HepG2 (cell line): ENCODE measurements around the gene CYP2A6. TPM values are rescaled to one million over a fixed set of nuclear protein-coding genes. Genes with fewer than 3 reads are reported as not detected.

Experiments
- ATF2 ChIP-seq: sonication (generic); formaldehyde crosslinking; IDR thresholded peaks from 2 replicates; pipeline ENCODE4 v1.4.0; 2020; ENCODE audit warnings: missing genetic modification reagents
- ATF4 ChIP-seq, 2 experiments: fragments of 450-650 bp in 1 of 2; sonication (generic) in 1 of 2; formaldehyde crosslinking; IDR thresholded peaks; 2 replicates each; pipeline versions ENCODE4 v1.5.0 to v1.8.0; 2020 to 2022; ENCODE audit warnings: mild to moderate bottlenecking in 1 of 2, missing genetic modification reagents in 1 of 2
- BHLHE40 ChIP-seq: IDR thresholded peaks from 2 replicates; pipeline ENCODE4 v1.6.1; 2011; ENCODE audit warnings: low read length, improper control_type of control experiment
- CC2D1A ChIP-seq: sonication (generic); formaldehyde crosslinking; IDR thresholded peaks from 2 replicates; pipeline ENCODE4 v1.8.1; 2023; ENCODE audit warnings: mild to moderate bottlenecking, missing genetic modification reagents
- CREB1 ChIP-seq, 2 experiments: fragments of 450-650 bp in 1 of 2; IDR thresholded peaks; 2 replicates each; pipeline ENCODE4 v1.6.1; 2016 to 2017; ENCODE audit warnings: control low read depth in 1 of 2, mild to moderate bottlenecking in 1 of 2, missing compliant biosample characterization in 1 of 2, missing genetic modification characterization in 1 of 2
- DMAP1 ChIP-seq: IDR thresholded peaks from 2 replicates; pipeline ENCODE4 v1.6.1; 2016
- GZF1 ChIP-seq: sonication (generic); formaldehyde crosslinking; IDR thresholded peaks from 2 replicates; pipeline ENCODE4 v1.5.1; 2020; ENCODE audit warnings: mild to moderate bottlenecking, missing genetic modification reagents
- HCFC1 ChIP-seq: fragments of 150-350 bp; IDR thresholded peaks from 2 replicates; pipeline ENCODE4 v1.6.1; 2014; ENCODE audit warnings: low read depth, low read length
- HNF1B ChIP-seq: sonication (generic); formaldehyde crosslinking; IDR thresholded peaks from 2 replicates; pipeline ENCODE4 v1.5.1; 2020; ENCODE audit warnings: mild to moderate bottlenecking, moderate library complexity, missing genetic modification reagents
- KDM2A ChIP-seq: sonication (generic); formaldehyde crosslinking; IDR thresholded peaks from 2 replicates; pipeline ENCODE4 v1.4.0; 2020; ENCODE audit warnings: low read depth, missing genetic modification reagents, borderline replicate concordance
- MEF2D ChIP-seq: sonication (generic); formaldehyde crosslinking; IDR thresholded peaks from 2 replicates; pipeline ENCODE4 v1.5.1; 2020; ENCODE audit warnings: mild to moderate bottlenecking, missing genetic modification reagents
- PRDM4 ChIP-seq: sonication (generic); formaldehyde crosslinking; IDR thresholded peaks from 2 replicates; pipeline ENCODE4 v1.9.0; 2021; ENCODE audit warnings: missing genetic modification reagents, borderline replicate concordance
- RNF2 ChIP-seq: fragments of 450-650 bp; conservative IDR thresholded peaks from 2 replicates; pipeline ENCODE4 v1.6.1; 2016; ENCODE audit warnings: low read depth
- TAF1 ChIP-seq: sonication (generic); formaldehyde crosslinking; IDR thresholded peaks from 2 replicates; pipeline ENCODE4 v1.4.0; 2020; ENCODE audit warnings: missing genetic modification reagents
- TBP ChIP-seq: sonication (generic); formaldehyde crosslinking; IDR thresholded peaks from 2 replicates; pipeline ENCODE4 v1.5.0; 2020; ENCODE audit warnings: missing genetic modification reagents
- ZBTB3 ChIP-seq: sonication (generic); formaldehyde crosslinking; IDR thresholded peaks from 2 replicates; pipeline ENCODE4 v1.4.0; 2020; ENCODE audit warnings: low read depth, mild to moderate bottlenecking, moderate library complexity, missing genetic modification reagents, borderline replicate concordance
- ZIK1 ChIP-seq: sonication (generic); formaldehyde crosslinking; IDR thresholded peaks from 2 replicates; pipeline ENCODE4 v1.5.0; 2020; ENCODE audit warnings: mild to moderate bottlenecking, low read depth, missing genetic modification reagents, borderline replicate concordance
- ZNF274 ChIP-seq: sonication (generic); formaldehyde crosslinking; IDR thresholded peaks from 2 replicates; pipeline ENCODE4 v1.5.1; 2020; ENCODE audit warnings: mild to moderate bottlenecking, missing genetic modification reagents
- ZNF572 ChIP-seq: sonication (generic); formaldehyde crosslinking; IDR thresholded peaks from 2 replicates; pipeline ENCODE4 v1.5.1; 2020; ENCODE audit warnings: mild to moderate bottlenecking, missing genetic modification reagents
- ZNF766 ChIP-seq: sonication (generic); formaldehyde crosslinking; IDR thresholded peaks from 2 replicates; pipeline ENCODE4 v1.5.0; 2020; ENCODE audit warnings: missing genetic modification reagents, borderline replicate concordance
- ZNF782 ChIP-seq: sonication (generic); formaldehyde crosslinking; IDR thresholded peaks from 2 replicates; pipeline ENCODE4 v1.4.0; 2020; ENCODE audit warnings: missing genetic modification reagents, mild to moderate bottlenecking, borderline replicate concordance
- polyA plus RNA-seq, 8 experiments: library from polyadenylated mRNA; depleted of rRNA in 3 of 8; stranded (reverse) in 7 of 8; unstranded in 1 of 8; fragments of >200 nt; fragmentation: Illumina TruSeq in 4 of 8; extraction: Trizol in 4 of 8; gene quantifications; 2 replicates each; pipeline versions ENCODE4 v1.2.1 to v1.2.3, GENCODE V29; 2011 to 2016; ENCODE audit warnings: low read depth in 4 of 8, missing spikeins in 1 of 8, mixed read lengths in 1 of 8; ENCODE audit not compliant: insufficient read depth in 1 of 8
- total RNA-seq, 5 experiments: library from RNA; depleted of rRNA; stranded (reverse); fragments of >200 nt; fragmentation: Illumina TruSeq; extraction: Trizol; gene quantifications; 2 replicates each; pipeline ENCODE4 v1.2.3, GENCODE V29; 2016; ENCODE audit warnings: low read depth in 1 of 5

Gene CYP2A6
- total and polyA plus RNA-seq, 2 of the 13 experiments (the other 11 are each of a cell fraction or from before 2014, with no cell fraction given), result not detected

- no peak for TF ChIP-seq HNF1B (CRISPR knock-in tag)
- TF ChIP-seq ZNF274, result no peak
- no peak for TF ChIP-seq ZIK1 (CRISPR knock-in tag)
- peak; percentile 45; the same call in 1 of the 2 replicates for TF ChIP-seq CREB1 (IDR thresholded peaks at IDR 0.05)
- TF ChIP-seq CREB1 (CRISPR knock-in tag; IDR thresholded peaks at IDR 0.05), result no peak; the same call in 1 of the 2 replicates
- TF ChIP-seq HCFC1, result no peak
- no peak for TF ChIP-seq RNF2
- TF ChIP-seq ZNF782 (CRISPR knock-in tag), result no peak
- TF ChIP-seq CC2D1A, result no peak
- peak in 1 of 2 experiments; percentile 32; a peak in 1 of 4 replicates for TF ChIP-seq ATF4 (CRISPR knock-in tag; IDR thresholded peaks at IDR 0.05)
- no peak for TF ChIP-seq TBP (CRISPR knock-in tag)
- no peak for TF ChIP-seq GZF1 (CRISPR knock-in tag)
- TF ChIP-seq TAF1, result 0 out of 2 replicates have a peak, but pooled peaks have one; percentile 35
- TF ChIP-seq ATF2 (CRISPR knock-in tag), result no peak
- 0 out of 2 replicates have a peak, but pooled peaks have one; percentile 3 for TF ChIP-seq DMAP1 (CRISPR knock-in tag)
- no peak for TF ChIP-seq ZNF766 (CRISPR knock-in tag)
- no peak for TF ChIP-seq PRDM4 (CRISPR knock-in tag)
- no peak; the same call in 1 of the 2 replicates for TF ChIP-seq KDM2A (CRISPR knock-in tag)
- TF ChIP-seq BHLHE40, result peak; percentile 94
- no peak for TF ChIP-seq ZNF572 (CRISPR knock-in tag)
- no peak for TF ChIP-seq MEF2D
- no peak for TF ChIP-seq ZBTB3
These were observed 51.3 kb downstream of the CYP2A6 start, which contains the start of gene EGLN2 (continued) for GRCh38 chr19:40798683-40799557.
